HepG2 (cell line): ENCODE data around the gene AGMO. TPM values are rescaled to one million over a fixed set of nuclear protein-coding genes. Genes with fewer than 3 reads are reported as not detected.

Source experiments
- ATAC-seq: fragments of 200-7000 bp; cut with Tn5 transposase; 3 replicates; pipeline ENCODE4 v1.9.1; 2020; ENCODE audit warnings: mild to moderate bottlenecking, moderate library complexity
- BruUV-seq: library from RNA; stranded (reverse); fragments of 400-500 nt; replicated peaks from 2 replicates; lab custom pipeline; 2021; lab: Mats Ljungman, UMichigan
- CTCF ChIA-PET: fragments of 300-600 bp; formaldehyde crosslinking; extraction: SDS; loops from one replicate; lab custom pipeline; 2021; ENCODE audit warnings: low total read pairs, inconsistent platforms, low intra/inter-chr PET ratio; lab: Yijun Ruan, JAX
- POLR2A ChIA-PET: fragments of 350-600 bp; sonication (Branson Sonifier 250); formaldehyde crosslinking; loops from one replicate; lab custom pipeline; 2020; ENCODE audit warnings: antibody characterized with exemption, inconsistent platforms; lab: Yijun Ruan, JAX
- DNase-seq: peaks from one replicate; pipeline ENCODE4 v3.0.0-alpha.2; 2015; ENCODE audit warnings: low spot score
- FAIRE-seq: peaks from 3 replicates; lab custom pipeline; 2011; peaks lifted over from hg19 to GRCh38; lab: Jason Lieb, UNC
- H2AFZ ChIP-seq: one replicate; pipeline ENCODE4 v1.6.1; 2011; ENCODE audit warnings: low read length, inconsistent platforms
- H3K27ac ChIP-seq: fragments of 300-600 bp; 3 replicates; pipeline ENCODE4 v1.8.0; 2011; ENCODE audit warnings: mixed run types, mild to moderate bottlenecking, mixed read lengths, low read length, inconsistent platforms; ENCODE audit not compliant: insufficient read depth; ENCODE audit errors: extremely low read length
- H3K27me3 ChIP-seq, 2 experiments: fragments of 200-600 bp in 1 of 2; 2 replicates in 1 of 2; 3 replicates in 1 of 2; pipeline versions ENCODE4 v1.6.0 to v1.8.0; 2011; ENCODE audit warnings: low read length in 2 of 2, mild to moderate bottlenecking in 2 of 2, moderate library complexity in 2 of 2, inconsistent platforms in 1 of 2; ENCODE audit not compliant: insufficient read depth in 2 of 2, control insufficient read depth in 1 of 2
- H3K36me3 ChIP-seq, 2 experiments: fragments of 200-600 bp in 1 of 2; replicated peaks in 1 of 2; 2 replicates in 1 of 2; 3 replicates in 1 of 2; pipeline versions ENCODE4 v1.5.1 to v1.8.0; 2011; ENCODE audit warnings: low read length in 2 of 2, inconsistent platforms in 1 of 2; ENCODE audit not compliant: insufficient read depth in 2 of 2, control insufficient read depth in 1 of 2
- H3K4me1 ChIP-seq: 2 replicates; pipeline ENCODE4 v1.5.1; 2012; ENCODE audit warnings: low read length, inconsistent platforms; ENCODE audit not compliant: insufficient read depth
- H3K4me2 ChIP-seq: 2 replicates; pipeline ENCODE4 v1.6.0; 2011; ENCODE audit warnings: low read depth, low read length, inconsistent platforms
- H3K4me3 ChIP-seq, 3 experiments: fragments of 200-600 bp in 1 of 3; sonication (generic), shearing (Covaris generic) in 1 of 3; replicated peaks in 1 of 3; 2 replicates each; pipeline ENCODE4 v1.5.1; 2011 to 2016; ENCODE audit warnings: low read length in 3 of 3, inconsistent platforms in 2 of 3, low read depth in 2 of 3, mild to moderate bottlenecking in 2 of 3, control low read depth in 1 of 3, mixed read lengths in 1 of 3; ENCODE audit not compliant: insufficient read depth in 1 of 3
- H3K79me2 ChIP-seq: one replicate; pipeline ENCODE4 v1.6.1; 2011; ENCODE audit warnings: low read length, inconsistent platforms; ENCODE audit not compliant: insufficient read depth
- H3K9ac ChIP-seq: 2 replicates; pipeline ENCODE4 v1.6.0; 2011; ENCODE audit warnings: mild to moderate bottlenecking, low read depth, low read length, inconsistent platforms; ENCODE audit not compliant: insufficient read depth
- H3K9me3 ChIP-seq: 2 replicates; pipeline ENCODE4 v1.5.1; 2012; ENCODE audit warnings: mild to moderate bottlenecking, low read length
- H4K20me1 ChIP-seq: 2 replicates; pipeline ENCODE4 v1.6.0; 2011; ENCODE audit warnings: inconsistent platforms, mild to moderate bottlenecking, low read length, moderate library complexity; ENCODE audit not compliant: insufficient read depth
- CENPBD1 ChIP-seq: sonication (generic); formaldehyde crosslinking; IDR thresholded peaks from 2 replicates; pipeline ENCODE4 v1.8.0; 2022; ENCODE audit warnings: missing genetic modification reagents, low read depth, mild to moderate bottlenecking, borderline replicate concordance
- CREBL2 ChIP-seq: sonication (generic); formaldehyde crosslinking; IDR thresholded peaks from 2 replicates; pipeline ENCODE4 v1.8.1; 2023; ENCODE audit warnings: missing genetic modification reagents, mild to moderate bottlenecking, borderline replicate concordance
- DNMT3B ChIP-seq: conservative IDR thresholded peaks from 2 replicates; pipeline ENCODE4 v1.6.1; 2016; ENCODE audit warnings: missing biosample characterization, control low read depth
- DR1 ChIP-seq: sonication (generic); formaldehyde crosslinking; IDR thresholded peaks from 2 replicates; pipeline ENCODE4 v1.8.0; 2021; ENCODE audit warnings: mild to moderate bottlenecking, missing genetic modification reagents, inconsistent platforms
- GMEB1 ChIP-seq: sonication (generic); formaldehyde crosslinking; IDR thresholded peaks from 2 replicates; pipeline ENCODE4 v1.5.1; 2020; ENCODE audit warnings: missing genetic modification reagents, mild to moderate bottlenecking, borderline replicate concordance
- KDM2A ChIP-seq: sonication (generic); formaldehyde crosslinking; IDR thresholded peaks from 2 replicates; pipeline ENCODE4 v1.4.0; 2020; ENCODE audit warnings: low read depth, missing genetic modification reagents, borderline replicate concordance
- RARG ChIP-seq: sonication (generic); formaldehyde crosslinking; IDR thresholded peaks from 2 replicates; pipeline ENCODE4 v1.4.0; 2020; ENCODE audit warnings: low read depth, mild to moderate bottlenecking, missing genetic modification reagents
- SNAPC4 ChIP-seq: sonication (generic); formaldehyde crosslinking; IDR thresholded peaks from 2 replicates; pipeline ENCODE4 v1.4.0; 2020; ENCODE audit warnings: mild to moderate bottlenecking, missing genetic modification reagents
- ZFP36 ChIP-seq: fragments of 150-350 bp; IDR thresholded peaks from 2 replicates; pipeline ENCODE4 v1.6.1; 2018; ENCODE audit warnings: borderline replicate concordance, low read length, low read depth; ENCODE audit not compliant: partially characterized antibody
- ZNF138 ChIP-seq: sonication (generic); formaldehyde crosslinking; IDR thresholded peaks from 2 replicates; pipeline ENCODE4 v1.5.0; 2020; ENCODE audit warnings: mild to moderate bottlenecking, low read depth, missing genetic modification reagents
- ZNF564 ChIP-seq: sonication (generic); formaldehyde crosslinking; IDR thresholded peaks from 2 replicates; pipeline ENCODE4 v1.8.1; 2023; ENCODE audit warnings: mild to moderate bottlenecking, missing genetic modification reagents
- WGBS: methylation state at CpG from one replicate; pipeline ENCODE4 v1.1.6; 2017; ENCODE audit warnings: low lambda C conversion rate; 5-methylcytosine and 5-hydroxymethylcytosine counted together
- in situ Hi-C: cut with HindIII; loops from 2 replicates; pipeline ENCODE4 v1.10.0; 2017; ENCODE audit warnings: low pct_unique_long_range_greater_than_20kb; ENCODE audit not compliant: extremely low pct_ligation_motif_present
- intact Hi-C: fragments of 100-400 bp; cut with micrococcal nuclease; formaldehyde crosslinking; loops from one replicate; pipeline ENCODE4 v1.10.0; 2022; ENCODE audit not compliant: unreplicated experiment
- polyA plus RNA-seq, 8 experiments: library from polyadenylated mRNA; depleted of rRNA in 3 of 8; stranded (reverse) in 7 of 8; unstranded in 1 of 8; fragments of >200 nt; fragmentation: Illumina TruSeq in 4 of 8; extraction: Trizol in 4 of 8; gene quantifications; 2 replicates each; pipeline versions ENCODE4 v1.2.1 to v1.2.3, GENCODE V29; 2011 to 2016; ENCODE audit warnings: low read depth in 4 of 8, missing spikeins in 1 of 8, mixed read lengths in 1 of 8; ENCODE audit not compliant: insufficient read depth in 1 of 8
- total RNA-seq, 5 experiments: library from RNA; depleted of rRNA; stranded (reverse); fragments of >200 nt; fragmentation: Illumina TruSeq; extraction: Trizol; gene quantifications; 2 replicates each; pipeline ENCODE4 v1.2.3, GENCODE V29; 2016; ENCODE audit warnings: low read depth in 1 of 5
- TF ChIP-seq, protein P1 (sequence below): sonication (generic); formaldehyde crosslinking; IDR thresholded peaks from 2 replicates; pipeline ENCODE4 v1.5.0; 2020; ENCODE audit warnings: missing genetic modification reagents, mild to moderate bottlenecking, borderline replicate concordance
- TF ChIP-seq, protein P2 (sequence below): sonication (generic); formaldehyde crosslinking; IDR thresholded peaks from 2 replicates; pipeline ENCODE4 v1.5.1; 2020; ENCODE audit warnings: missing genetic modification reagents, mild to moderate bottlenecking, borderline replicate concordance

AGMO gene
- total and polyA plus RNA-seq, 2 of the 13 experiments (the other 11 are each of a cell fraction or from before 2014, with no cell fraction given): 0.22 to 0.50 TPM

DNA sequence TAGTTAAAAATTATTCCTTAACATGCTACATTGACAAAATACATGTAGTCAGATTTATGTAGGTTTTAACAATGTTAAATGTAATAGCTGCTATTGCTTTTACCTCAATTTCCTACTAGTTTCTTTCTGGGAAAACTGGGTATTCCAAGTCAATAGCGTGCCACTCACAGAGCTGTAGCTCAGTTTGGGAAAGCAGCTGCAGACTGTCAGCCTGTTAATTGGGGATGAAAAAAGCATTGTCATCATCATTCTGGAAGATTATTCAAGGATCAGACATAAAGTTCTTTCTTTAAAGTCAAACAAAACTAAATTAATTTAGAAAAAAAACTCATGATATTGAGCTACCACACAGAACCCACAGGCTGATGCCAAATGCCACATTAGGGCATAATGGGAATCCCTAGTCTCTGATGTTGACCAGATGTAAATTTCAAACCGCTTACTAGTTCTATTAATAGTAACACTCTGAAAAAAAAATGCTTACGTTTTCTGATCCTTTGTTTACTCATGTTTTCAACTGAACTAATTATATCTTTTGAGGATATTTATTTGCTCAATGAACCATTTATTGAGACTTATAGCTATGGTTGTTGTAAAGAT lies 19.6 kb upstream of the AGMO start:
- no peak for ATAC-seq
- no peak for DNase-seq
- no peak for TF ChIP-seq GMEB1 (CRISPR knock-in tag)
- TF ChIP-seq, protein P1, sequence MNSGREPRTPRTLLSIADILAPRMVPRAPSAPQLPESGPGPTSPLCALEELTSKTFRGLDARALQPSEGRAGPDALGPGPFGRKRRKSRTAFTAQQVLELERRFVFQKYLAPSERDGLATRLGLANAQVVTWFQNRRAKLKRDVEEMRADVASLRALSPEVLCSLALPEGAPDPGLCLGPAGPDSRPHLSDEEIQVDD (CRISPR knock-in tag): no peak
- no peak for TF ChIP-seq DNMT3B
- no peak for TF ChIP-seq SNAPC4 (CRISPR knock-in tag)
- no peak for TF ChIP-seq ZFP36
- no peak for TF ChIP-seq RARG (CRISPR knock-in tag)
- TF ChIP-seq CREBL2 (CRISPR knock-in tag): no peak
- no peak for TF ChIP-seq ZNF138 (CRISPR knock-in tag)
- no peak for TF ChIP-seq DR1 (CRISPR knock-in tag)
- TF ChIP-seq, protein P2, sequence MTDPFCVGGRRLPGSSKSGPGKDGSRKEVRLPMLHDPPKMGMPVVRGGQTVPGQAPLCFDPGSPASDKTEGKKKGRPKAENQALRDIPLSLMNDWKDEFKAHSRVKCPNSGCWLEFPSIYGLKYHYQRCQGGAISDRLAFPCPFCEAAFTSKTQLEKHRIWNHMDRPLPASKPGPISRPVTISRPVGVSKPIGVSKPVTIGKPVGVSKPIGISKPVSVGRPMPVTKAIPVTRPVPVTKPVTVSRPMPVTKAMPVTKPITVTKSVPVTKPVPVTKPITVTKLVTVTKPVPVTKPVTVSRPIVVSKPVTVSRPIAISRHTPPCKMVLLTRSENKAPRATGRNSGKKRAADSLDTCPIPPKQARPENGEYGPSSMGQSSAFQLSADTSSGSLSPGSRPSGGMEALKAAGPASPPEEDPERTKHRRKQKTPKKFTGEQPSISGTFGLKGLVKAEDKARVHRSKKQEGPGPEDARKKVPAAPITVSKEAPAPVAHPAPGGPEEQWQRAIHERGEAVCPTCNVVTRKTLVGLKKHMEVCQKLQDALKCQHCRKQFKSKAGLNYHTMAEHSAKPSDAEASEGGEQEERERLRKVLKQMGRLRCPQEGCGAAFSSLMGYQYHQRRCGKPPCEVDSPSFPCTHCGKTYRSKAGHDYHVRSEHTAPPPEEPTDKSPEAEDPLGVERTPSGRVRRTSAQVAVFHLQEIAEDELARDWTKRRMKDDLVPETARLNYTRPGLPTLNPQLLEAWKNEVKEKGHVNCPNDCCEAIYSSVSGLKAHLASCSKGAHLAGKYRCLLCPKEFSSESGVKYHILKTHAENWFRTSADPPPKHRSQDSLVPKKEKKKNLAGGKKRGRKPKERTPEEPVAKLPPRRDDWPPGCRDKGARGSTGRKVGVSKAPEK: no peak
- no peak for TF ChIP-seq ZNF564 (CRISPR knock-in tag)
- TF ChIP-seq CENPBD1 (CRISPR knock-in tag): no peak
- no peak for TF ChIP-seq KDM2A
- Histone ChIP-seq H3K9me3 (peaks cover 62% of the 10 kb centered on the region), H3K79me2 (no peaks in the 10 kb centered on the region), H3K4me2 (no peak overlapping the region), H3K27me3 (no peaks in the 10 kb centered on the region), H3K4me1 (no peaks in the 10 kb centered on the region), H3K36me3 (no peaks in the 10 kb centered on the region), H3K4me3 (no peak overlapping the region), H2AFZ (no peak overlapping the region), H4K20me1 (no peaks in the 10 kb centered on the region), H3K27ac (no peak overlapping the region), H3K9ac (no peak overlapping the region)
- POLR2A ChIA-PET: no interaction called here
- in situ Hi-C loops (no loop called here), intact Hi-C loops (no loop called here)
- no TSS peak for BruUV-seq
- no peak for FAIRE-seq
- CTCF ChIA-PET: no interaction called here
- 16% methylated on average over 3 of the region's 3 CpGs for WGBS
